ENCODE data around the gene DDC. TPM values are rescaled to one million over a fixed set of nuclear protein-coding genes. Genes with fewer than 3 reads are reported as not detected.

DDC gene
- total RNA-seq, 1 experiment from 2014 or later = not detected

- DNase-seq (ENCODE audit: low read depth) = no peak
These were observed 108.7 kb downstream of the DDC start for GRCh38 chr7:50456371-50457123.

GRCh38 chr7:50455658-50456057 is 109.5 kb downstream of the DDC start:
- no peak for DNase-seq (ENCODE audit: low read depth)

GRCh38 chr7:50454968-50455367 is 110.2 kb downstream of the DDC start:
- no peak for DNase-seq (ENCODE audit: low read depth)

- no peak for DNase-seq (ENCODE audit: low read depth)
These were observed 114.6 kb downstream of the DDC start for GRCh38 chr7:50450590-50451032.

- peak; percentile 95 for DNase-seq (ENCODE audit: low read depth)
These were observed 115.2 kb downstream of the DDC start, which contains the start of gene FIGNL1 for GRCh38 chr7:50449881-50450589. Gene FIGNL1 (minus strand): TSS chr7:50450350. CDS start chr7:50447287, 3,063 bp downstream.

- no peak for DNase-seq (ENCODE audit: low read depth)
These were observed 115.7 kb downstream of the DDC start for GRCh38 chr7:50449501-50449880.

- no peak for DNase-seq (ENCODE audit: low read depth)
These were observed 116.4 kb downstream of the DDC start for GRCh38 chr7:50448823-50449222.

- DNase-seq (ENCODE audit: low read depth) = peak; percentile 95
These were observed 118.7 kb downstream of the DDC start for GRCh38 chr7:50446542-50446960.

- peak; percentile 94 for DNase-seq (ENCODE audit: low read depth)
These were observed 128.9 kb downstream of the DDC start for GRCh38 chr7:50436133-50436806.

- no peak for DNase-seq (ENCODE audit: low read depth)
These were observed 133.4 kb downstream of the DDC start for GRCh38 chr7:50431722-50432305.

- DNase-seq (ENCODE audit: low read depth) = no peak
These were observed 133.9 kb downstream of the DDC start for GRCh38 chr7:50431316-50431715.

- DNase-seq (ENCODE audit: low read depth) = no peak
These were observed 136.3 kb downstream of the DDC start for GRCh38 chr7:50428911-50429310.

GRCh38 chr7:50427518-50427917 is 137.7 kb downstream of the DDC start:
- no peak for DNase-seq (ENCODE audit: low read depth)

- DNase-seq (ENCODE audit: low read depth) = no peak
These were observed 138.7 kb downstream of the DDC start for GRCh38 chr7:50426280-50427045.

GRCh38 chr7:50425318-50425717 is 139.9 kb downstream of the DDC start:
- DNase-seq (ENCODE audit: low read depth) = no peak

GRCh38 chr7:50423860-50424259 is 141.3 kb downstream of the DDC start:
- DNase-seq (ENCODE audit: low read depth) = no peak

- no peak for DNase-seq (ENCODE audit: low read depth)
These were observed 142.3 kb downstream of the DDC start for GRCh38 chr7:50422858-50423257.

GRCh38 chr7:50421043-50421442 is 144.2 kb downstream of the DDC start:
- no peak for DNase-seq (ENCODE audit: low read depth)

GRCh38 chr7:50418526-50419290 is 146.5 kb downstream of the DDC start:
- DNase-seq (ENCODE audit: low read depth) = no peak

- peak; percentile 91 for DNase-seq (ENCODE audit: low read depth)
These were observed 147.1 kb downstream of the DDC start for GRCh38 chr7:50418086-50418515.
